ENCODE results near the gene CEP68.
A peak's percentile ranks its signal among the peaks of the same experiment; 100 is the strongest.
"Not testable (repeated sequence)": the region's sequence is repeated elsewhere in the genome, so short reads cannot be mapped to it uniquely, and the experiment has no call there.

The CEP68 gene

DNA sequence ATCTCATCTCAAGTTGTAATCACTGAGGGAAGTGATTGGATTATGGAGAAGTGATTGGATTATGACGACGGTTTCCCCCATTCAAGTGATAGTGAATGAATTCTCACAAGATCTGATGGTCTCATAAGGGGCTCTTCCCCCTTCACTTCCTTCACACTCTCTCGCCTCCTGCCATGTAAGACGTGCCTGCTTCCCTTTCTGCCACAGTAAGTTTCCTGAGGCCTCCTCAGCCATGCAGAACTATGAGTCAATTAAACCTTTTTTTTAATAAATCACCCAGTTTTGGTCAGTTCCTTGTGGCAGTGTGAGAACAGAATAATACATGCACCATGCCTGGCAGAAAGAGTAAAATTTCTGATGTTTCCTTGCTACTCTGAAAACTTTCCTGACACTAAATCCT lies 36.6 kb downstream of the CEP68 start:
- DNase-seq: no peak

DNA sequence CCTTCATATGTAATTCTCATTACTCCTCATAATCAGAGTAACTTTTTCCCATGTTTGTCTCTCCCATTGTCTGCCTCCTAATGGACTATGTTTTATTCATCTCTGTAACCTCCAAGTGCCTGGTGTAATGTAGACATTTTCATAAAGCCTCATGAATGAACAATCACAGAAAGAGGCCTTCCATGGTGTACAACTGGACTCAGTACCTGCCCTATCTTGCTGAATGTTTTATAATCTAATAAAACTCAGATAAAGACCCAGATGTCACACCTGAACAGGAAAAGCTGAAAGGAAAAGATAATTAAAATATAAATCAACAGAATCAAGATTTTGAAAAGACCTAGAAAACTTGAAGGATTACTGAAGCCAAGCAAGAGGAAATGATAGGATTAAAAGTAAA lies 37.0 kb downstream of the CEP68 start:
- no peak for DNase-seq

DNA sequence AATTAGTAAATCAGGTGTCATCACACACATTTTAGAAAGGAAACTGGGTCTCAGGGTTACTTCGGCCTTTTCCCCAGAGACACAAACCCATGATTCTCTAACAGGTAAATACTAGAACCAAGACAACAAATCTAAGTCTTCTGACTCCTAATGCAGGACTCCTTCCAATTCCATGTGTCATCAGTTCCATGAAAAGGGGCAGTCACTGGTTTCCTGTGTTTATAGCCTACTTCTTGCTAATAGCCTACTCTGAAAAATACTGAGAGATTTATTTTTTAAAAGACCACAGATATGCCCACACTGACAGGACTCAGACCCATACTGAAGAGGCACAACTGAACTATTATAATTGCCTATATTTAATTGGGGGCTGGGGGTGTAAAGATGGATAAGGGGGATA lies 40.7 kb downstream of the CEP68 start:
- DNase-seq: no peak

DNA sequence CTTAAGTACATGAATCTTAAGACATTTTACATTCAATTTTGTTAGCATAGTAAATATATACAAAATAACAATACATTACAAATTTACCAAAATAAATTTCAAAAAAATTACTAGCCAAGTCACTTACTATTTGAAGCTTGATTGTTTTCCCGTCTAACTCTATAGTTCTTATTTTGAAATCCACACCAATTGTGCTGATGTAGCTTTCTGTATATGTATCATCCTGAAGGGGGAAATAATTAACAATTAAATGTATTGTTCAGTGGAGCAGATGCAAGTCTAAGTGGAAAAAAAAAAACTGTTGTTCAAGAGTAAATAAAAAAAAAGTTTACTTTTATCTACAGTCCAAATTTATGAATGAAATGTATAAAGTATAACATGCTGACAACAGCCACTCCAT lies 41.6 kb downstream of the CEP68 start:
- DNase-seq: no peak

DNA sequence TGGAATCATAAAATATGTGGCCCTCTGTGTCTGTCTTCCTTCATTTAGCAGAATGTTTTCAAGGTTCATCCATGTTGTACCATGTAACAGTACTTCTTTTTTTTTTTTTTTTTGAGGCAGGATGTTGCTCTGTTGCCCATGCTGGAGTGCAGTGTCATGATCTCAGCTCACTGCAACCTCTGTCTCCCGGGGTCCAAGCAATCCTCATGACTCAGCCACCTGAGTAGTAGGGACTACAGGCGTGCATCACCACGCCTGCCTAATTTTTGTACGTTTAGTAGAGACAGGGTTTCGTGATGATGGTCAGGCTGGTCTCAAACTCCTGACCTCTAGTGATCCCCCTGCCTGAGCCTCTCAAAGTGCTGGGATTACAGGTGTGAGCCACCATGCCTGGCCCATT lies 42.5 kb downstream of the CEP68 start:
- DNase-seq: no peak

DNA sequence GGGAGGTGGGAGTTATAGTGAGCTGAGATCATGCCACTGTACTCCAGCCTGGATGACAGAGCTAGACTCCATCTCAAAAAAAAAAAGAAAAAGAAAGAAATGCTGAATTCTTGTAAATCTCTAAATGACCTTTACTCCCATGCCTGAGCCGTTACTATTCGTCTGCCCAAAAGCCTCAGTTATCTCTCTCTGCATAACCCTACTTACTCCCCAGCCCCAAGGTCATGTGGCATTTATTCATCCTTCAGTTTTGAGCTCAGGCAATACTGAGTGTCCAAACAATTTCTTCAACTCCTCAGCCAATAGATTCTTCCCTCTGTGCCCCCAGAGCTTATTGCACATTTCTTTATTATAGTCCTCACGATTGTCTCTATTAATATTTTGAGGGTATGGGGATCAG lies 44.9 kb downstream of the CEP68 start:
- DNase-seq: no peak

DNA sequence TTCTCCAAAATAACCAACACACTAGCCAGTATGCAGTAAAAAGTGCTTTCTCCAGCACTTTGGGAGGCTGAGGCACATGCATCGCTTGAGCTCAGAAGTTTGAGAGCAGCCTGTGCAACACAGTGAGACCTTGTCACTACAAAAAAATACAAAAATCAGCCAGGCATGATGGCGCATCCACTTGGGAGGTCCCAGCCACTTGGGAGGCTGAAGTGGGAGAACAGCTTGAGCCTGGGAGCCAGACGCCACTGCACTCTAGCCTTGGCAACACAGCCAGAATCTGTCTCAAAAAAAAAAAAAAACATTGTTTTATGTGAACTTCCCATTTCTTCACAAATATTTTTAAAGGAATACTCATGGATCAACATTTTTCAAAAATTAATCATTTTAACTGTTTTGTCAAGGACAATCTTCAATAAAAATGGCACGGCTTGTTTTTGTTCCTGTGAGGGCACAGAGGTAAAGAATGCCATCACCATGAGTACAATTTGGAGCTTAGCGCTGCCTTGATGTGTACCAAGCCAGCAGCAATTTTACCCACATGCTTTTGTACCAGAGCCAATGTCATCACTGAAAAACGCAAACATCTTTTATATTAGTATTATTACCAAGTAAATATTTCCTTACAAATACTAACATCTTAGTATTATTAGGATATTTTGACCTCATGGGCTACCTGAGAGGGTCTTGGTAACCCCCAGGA lies 46.9 kb downstream of the CEP68 start:
- no peak for DNase-seq

DNA sequence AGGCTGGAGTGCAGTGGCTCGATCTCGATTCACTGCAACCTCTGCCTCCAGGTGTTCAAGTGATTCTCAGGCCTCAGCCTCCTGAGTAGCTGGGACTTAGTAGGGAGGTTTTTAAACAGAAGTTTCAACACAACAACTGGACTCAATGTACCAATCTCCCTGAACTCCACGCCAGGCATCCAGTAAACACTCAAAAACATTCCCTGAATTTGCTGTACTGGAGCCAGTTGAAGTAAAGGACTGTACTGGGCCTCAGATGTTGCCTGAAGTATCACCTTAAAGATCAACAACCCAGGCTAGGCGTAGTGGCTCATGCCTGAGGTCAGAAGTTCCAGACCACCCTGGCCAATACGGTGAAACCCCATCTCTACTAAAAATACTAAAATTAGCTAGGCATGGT lies 51.3 kb downstream of the CEP68 start:
- no peak for DNase-seq

DNA sequence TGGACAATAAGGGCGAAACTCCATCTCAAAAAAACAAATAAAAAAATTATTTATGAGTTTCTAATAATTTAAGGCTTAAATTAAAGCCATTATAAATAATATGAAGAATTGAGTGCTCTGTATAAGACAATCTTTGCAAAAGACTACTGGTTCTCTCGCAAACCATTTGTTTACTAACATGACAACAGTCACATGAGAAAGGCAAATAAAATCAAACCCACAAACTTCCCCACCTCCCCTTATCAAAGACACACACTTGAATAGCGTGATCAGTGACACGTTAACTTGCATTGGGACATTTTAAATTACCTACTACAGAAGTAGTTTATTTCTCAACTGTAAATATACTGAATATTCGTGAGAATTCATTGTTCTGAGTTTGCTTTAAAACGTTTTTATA lies 52.6 kb downstream of the CEP68 start:
- no peak for DNase-seq

DNA sequence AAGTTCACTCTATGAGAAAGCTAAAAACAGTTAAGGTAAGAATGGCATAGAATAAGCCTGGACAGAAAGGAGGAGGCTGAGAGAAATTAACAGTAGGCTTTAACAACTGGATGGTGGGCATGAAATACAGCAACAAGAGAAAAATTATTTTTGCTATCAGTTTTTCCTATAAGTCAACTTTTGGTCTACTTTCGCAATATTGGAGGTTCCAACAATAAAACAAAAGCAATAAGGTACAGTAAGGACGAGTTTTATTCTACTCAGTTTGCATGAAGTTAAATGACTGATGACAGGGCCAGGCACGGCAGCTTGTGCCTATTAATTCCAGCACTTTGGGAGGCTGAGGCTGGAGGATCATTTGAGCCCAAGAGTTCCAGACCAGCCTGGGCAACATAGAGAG lies 56.4 kb downstream of the CEP68 start:
- DNase-seq: no peak

DNA sequence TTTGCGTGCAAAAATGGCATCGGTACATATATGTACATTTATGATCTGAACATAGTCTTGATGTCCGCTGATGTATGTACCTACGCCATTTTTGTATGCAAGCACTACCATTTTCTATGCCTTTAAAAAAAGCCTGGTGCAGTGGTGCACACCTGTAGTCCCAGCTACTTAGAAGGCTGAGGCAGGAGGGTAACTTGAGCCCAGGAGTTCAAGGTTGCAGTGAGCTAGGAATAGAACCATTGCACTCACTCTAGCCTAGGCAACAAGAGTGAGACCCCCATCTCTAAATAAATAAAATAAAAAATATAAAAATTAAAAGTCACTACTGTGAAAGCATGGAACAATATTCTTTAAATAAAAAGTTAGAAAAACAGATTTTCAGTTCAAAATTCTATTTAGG lies 57.0 kb downstream of the CEP68 start:
- no peak for DNase-seq

DNA sequence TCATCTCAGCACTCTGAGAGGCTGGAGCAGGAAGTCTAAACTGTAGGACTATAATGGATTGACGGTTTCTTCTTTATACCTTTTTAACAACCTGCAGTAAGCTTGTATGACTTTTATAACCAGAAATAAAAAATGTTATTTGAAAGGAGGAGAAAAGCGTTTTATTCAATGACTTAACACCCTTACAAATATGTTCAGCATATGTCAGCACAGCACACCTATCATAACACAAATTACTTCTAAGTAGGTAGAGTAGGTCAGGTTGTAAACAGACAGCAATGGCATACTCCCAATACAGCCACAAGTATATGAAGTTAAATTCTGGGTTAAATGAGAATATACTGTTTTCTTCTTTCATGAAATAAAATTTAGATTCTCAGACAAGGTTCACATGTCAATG lies 57.6 kb downstream of the CEP68 start:
- DNase-seq: no peak

DNA sequence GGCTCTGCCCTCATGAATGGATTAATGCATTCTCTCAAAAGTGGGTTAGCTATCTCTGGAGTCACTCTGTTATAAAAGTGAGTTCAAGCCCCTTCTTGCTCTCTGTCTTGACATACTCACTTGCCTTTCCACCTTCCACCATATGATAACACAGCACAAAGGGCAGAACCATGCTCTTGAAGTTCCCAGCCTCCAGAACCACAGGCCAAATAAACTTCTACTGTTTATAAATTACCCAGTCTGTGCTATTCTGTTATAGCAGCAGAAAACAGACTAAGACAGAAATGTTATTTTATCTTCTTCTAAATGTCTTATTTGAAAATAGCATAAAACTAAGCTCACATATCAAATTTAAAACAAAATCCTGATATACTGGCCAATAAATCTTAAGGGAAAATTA lies 58.7 kb downstream of the CEP68 start:
- no peak for DNase-seq

DNA sequence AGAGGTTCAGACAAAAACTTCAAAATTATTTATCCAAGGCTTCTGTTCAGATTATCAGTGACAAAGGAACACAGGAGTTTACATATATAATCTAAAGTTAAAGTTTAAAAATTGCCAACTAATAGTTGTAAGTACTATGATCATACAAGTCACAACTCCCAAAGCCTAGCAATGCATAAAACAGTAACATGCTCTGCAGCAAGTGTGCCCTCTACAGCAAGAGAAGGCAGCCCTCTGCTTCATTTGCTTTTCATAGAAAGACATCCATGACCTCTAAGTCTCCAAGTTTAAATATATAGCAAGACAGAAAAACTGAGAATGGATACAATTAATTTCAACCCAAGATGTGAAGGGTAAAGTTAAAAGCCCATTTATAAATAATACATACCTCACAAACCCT lies 60.4 kb downstream of the CEP68 start:
- no peak for DNase-seq

DNA sequence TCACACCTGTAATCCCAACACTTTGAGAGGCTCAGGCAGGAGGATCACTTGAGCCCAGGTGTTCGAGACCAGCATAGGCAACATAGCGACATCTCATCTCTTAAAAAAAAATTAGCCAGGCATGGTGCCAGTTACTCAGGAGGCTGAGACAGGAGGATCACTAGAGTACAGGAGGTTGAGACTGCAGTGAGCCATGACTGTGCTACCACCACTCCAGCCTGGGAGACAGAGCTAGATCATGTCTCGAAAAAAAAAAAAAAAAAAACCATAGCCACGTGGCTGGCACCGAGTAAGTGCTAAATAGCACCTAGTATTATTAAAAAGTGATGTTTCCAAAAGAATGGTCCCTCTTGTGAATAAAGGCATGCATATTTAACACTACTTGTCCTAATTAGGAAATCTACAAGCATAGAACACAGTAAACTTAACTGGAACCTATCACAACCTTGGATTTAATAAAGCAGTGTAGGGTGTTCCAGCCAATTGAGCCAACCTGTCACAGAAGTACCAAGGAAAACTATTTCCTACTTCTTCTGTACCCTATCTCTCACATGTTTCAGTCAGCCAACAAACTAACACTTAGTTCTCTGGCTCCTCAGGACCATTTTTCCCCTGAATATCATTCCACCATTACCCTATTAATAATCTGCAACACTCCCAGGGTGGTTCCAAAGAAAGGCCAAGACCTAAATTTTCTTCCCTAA lies 64.9 kb downstream of the CEP68 start:
- DNase-seq: no peak

DNA sequence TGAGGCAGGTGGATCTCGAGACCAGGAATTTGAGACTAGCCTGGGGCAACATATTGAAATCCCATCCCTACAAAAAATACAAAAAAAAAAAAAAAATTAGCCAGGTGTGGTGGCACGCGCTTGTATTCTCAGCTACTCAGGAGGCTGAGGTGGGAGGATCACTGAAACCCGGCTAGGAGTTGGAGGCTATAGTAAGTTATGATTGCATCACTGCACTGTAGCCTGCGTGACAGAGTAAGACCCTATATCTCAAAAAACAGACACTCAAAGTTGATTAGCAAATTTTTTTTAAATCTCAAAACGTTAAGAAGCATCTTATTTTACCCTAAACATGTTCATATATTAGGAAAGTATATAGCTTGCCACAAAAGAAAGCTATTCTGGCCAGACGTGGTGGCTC lies 66.1 kb downstream of the CEP68 start:
- DNase-seq: no peak

DNA sequence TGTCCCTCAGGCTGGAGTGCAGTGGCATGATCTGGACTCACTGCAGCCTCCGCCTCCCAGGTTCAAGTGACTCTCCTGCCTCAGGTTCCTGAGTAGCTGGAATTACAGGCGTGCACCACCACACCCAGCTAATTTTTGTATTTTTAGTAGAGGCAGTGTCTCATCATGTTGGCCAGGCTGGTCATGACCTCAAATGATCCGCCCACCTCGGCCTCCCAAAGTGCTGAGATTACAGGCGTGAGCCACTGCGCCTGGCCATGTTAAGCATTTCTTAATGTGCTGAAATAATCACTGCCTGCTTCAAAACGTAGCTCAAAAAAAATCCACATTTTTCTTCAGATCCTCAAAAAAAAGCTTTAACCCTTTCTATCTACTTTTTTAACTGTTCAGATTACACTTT lies 69.2 kb downstream of the CEP68 start:
- DNase-seq: not testable (repeated sequence)

DNA sequence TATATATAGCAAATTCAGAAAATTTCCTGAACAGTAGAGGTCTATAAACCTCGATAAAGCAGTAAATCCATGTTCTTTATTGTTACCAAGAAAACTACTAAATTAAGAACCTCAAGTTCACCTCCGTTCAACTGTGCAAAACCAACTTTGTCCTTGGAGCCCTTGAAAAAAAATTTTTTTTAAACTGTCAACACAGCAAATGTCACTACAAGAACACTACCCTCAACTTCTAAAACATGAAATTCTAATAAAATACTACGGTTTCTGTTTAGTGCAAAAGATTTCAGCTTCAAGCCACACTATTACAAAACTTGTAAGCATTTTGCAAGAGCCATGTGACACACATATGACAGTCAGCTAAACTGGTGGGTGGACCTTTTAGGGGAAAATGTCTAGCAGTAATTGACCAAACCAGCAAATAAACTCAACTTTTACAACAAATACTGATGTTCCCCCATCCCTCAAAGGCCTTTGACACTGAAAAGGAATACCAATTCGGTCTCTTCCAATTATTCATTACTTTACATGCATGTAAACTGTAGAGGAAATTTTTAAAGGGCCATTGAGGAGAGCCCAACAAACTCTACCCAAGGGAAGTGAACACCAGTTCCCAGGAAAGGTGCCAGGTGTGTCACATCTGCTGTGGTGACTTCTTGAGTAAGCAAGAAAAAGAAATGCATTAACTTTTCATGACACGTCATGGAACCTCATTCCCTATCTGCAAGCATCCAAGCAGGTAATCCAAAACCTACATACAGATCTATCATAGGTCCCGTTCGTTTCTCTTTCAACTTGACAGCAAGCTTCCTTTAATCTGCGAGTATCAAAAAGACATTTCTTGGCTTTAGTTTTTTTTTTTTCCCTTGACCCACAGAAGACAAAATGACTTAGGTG lies 72.3 kb downstream of the CEP68 start:
- no peak for DNase-seq

DNA sequence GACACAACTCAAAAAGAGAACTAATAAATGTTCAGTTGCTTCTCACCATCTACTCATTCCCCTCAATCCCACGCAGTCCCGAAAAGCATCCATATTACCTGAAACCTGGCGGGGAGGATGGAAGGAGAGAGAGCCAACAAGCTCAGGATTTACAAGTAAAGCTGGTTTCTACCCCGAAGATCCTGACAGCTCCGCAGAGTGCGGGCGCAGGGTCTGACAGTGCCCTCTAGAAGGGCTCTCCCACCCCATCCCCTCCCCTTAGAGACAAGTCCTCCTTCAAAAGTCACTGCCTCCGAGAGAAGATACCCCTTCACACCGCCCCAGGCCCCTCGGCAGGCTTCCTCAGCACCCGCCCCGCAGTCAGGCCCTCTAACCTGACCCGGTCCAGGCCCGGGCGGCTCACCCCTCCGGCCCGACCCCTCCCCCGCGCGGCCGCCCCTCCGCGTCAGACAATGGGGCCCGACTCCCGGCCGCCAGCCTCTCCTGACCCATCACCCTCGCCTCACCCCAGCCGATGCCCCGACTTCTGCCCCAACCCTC lies 73.1 kb downstream of the CEP68 start:
- DNase-seq: peak in 1 of 2 donors; percentile 77

DNA sequence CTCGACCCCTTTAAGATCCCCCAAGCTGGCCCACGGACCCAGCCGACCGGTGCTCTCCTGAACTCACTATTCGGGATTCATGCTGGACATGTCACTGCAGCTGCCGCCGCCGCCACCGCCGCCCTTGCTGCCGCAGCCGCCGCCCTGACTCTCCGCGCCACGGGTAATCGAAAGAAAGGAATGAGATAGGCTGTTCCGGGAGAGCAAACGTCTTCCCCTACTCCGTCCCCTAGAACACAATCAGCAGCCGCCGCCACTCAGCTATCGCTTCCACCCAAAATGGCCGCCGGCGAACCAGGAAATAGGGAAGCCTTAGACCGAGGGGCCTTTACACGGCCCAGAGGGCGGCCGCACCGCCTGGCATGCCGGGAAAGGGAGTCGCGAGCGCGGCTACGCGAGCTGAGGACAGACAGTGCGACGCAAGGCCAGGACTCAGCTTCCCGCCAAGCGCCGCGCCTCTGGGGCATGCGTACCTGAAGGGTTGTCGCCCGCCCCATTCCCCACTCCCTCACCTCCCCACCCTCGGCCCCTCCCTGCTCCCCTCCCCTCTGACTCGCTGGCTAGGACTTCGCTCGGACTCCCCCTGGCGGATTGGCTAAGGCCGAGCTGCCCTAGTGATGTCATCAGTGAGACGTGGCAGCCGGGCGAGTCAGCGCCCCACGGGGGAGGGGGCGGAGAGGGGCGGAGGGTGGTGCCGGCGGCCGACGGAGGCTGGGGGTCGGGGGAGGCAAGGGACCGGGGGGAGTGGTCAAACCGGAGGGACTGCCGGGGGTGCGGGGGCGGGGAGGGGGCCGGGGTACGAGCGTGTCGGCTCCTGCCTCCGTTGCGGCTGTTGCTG lies 73.8 kb downstream of the CEP68 start, which contains the start of gene RAB1A:
Gene RAB1A, minus strand, starts transcription at position 281 of the 838 bp plus-strand sequence. Its CDS starts 191 bp downstream, at position 90.
- DNase-seq: peak; percentile 91 to 98

DNA sequence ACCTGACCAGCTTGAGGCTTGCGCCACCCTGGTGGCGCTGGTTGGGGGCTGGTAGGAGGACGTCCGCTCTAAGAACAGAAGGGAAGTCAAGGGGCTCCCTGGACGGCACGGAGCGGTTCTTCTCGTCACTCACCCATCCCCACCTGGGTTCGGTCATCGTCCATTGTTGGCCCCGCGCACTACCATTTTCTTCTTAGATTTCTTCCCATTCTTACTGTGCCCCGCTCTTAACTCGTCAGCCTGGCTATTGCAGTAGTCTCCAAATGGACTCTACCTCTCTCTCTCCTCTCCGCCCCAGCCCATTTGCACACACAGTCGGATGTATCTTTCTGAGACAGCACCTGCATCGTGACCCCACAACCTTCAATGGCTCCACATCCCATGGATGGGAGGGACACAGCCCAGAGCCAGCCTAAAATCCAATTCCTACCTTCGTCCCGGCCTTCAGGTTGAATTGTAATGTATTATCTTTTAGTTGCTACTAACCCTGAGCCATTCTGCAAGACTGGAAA lies 74.5 kb downstream of the CEP68 start:
- DNase-seq: peak in 1 of 2 donors; percentile 63

DNA sequence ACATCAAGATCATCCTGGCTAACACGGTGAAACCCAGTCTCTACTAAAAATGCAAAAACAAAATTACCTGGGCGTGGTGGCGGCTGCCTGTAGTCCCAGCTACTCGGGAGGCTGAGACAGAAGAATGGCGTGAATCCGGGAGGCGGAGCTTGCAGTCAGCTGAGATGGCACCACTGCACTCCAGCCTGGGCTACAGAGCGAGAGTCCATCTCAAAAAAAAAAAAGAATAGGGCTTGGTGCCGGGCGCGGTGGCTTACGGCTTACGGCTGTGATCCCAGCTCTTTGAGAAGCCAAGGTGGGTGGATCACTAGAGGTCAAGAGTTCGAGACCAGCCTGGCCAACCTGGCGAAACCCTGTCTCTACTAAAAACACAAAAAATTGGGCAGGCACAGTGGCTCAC lies 76.7 kb downstream of the CEP68 start:
- DNase-seq: not testable (repeated sequence)

Data from bone marrow (tissue), 2 donors.